Measurements from ENCODE around the gene HSD3B2. TPM values are rescaled to one million over a fixed set of nuclear protein-coding genes. Genes with fewer than 3 reads are reported as not detected.
"Not testable (repeated sequence)": the region's sequence is repeated elsewhere in the genome, so short reads cannot be mapped to it uniquely, and the experiment has no call there.

The HSD3B2 gene
- total and polyA plus RNA-seq, 12 donors: 0.04 TPM; not detected in 11

DNA sequence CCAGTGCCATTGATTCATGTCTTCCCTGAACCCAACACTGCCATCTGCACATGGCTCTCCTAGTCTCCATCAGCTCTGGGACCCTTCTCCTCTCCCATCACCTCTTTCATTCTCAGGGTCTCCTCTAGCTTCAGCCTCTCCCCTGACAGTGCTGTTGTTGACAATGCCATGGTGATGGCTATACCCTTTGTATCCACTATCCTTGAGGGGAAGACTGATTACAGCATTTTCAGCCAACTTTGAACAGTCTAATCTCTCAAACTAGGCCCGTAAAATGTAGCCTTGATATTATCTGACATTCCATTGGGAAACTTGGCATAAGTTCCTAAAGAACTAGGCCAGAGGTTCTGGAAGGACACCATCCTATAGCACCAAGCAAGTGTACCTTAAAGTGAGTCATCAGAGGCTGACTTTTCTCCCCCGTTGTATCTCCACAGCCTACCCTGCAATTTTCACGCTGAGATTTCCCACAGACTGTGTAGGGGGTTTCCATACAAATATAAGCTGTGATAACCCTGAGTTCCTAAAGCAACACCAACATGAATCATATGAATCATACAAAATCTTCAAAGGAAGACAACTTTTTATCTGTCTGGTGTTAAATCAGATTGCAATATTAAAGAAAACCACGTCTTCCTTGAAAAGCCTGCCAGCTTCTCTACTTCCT is 40.6 kb upstream of the HSD3B2 start:
- no peak overlapping the region for H3K4me3 ChIP-seq
- intact Hi-C loops (cut with DNase I): loop anchor here in 1 of 10 donors (2.0 kb wide), 1 partner anchor 338 kb away; no protein-coding TSS in a partner anchor
- no peak overlapping the region for H3K27ac ChIP-seq
- 36 to 50% methylated on average over 4 of the region's 4 CpGs for WGBS, 2 donors
- TF ChIP-seq, protein P1, sequence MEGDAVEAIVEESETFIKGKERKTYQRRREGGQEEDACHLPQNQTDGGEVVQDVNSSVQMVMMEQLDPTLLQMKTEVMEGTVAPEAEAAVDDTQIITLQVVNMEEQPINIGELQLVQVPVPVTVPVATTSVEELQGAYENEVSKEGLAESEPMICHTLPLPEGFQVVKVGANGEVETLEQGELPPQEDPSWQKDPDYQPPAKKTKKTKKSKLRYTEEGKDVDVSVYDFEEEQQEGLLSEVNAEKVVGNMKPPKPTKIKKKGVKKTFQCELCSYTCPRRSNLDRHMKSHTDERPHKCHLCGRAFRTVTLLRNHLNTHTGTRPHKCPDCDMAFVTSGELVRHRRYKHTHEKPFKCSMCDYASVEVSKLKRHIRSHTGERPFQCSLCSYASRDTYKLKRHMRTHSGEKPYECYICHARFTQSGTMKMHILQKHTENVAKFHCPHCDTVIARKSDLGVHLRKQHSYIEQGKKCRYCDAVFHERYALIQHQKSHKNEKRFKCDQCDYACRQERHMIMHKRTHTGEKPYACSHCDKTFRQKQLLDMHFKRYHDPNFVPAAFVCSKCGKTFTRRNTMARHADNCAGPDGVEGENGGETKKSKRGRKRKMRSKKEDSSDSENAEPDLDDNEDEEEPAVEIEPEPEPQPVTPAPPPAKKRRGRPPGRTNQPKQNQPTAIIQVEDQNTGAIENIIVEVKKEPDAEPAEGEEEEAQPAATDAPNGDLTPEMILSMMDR (IDR thresholded peaks at IDR 0.05): no peak
- ATAC-seq: no peak
- H3K9me3 ChIP-seq: no peaks in the 10 kb centered on the region
- no peaks in the 10 kb centered on the region for H3K36me3 ChIP-seq
- peaks cover 0 to 7% (median 0%) of the 10 kb centered on the region in 7 donors for H3K27me3 ChIP-seq
- H3K4me1 ChIP-seq: no peaks in the 10 kb centered on the region
- no peak for DNase-seq

DNA sequence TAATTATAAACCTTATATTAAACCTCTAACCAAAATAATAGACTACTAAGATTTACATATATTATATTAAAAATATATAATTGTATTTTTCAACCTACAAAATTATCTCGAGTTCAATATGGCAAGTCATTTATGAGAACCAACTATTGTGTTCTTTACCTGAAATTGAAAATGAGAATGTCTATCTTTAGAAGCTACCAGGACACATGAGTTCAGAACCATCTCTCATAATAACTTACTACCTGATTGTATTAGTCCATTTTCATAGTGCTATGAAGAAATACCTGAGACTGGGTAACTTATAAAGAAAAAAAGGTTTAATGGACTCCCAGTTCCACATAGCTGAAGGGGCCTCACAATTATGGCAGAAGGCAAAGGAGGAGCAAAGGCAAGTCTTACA is 39.6 kb upstream of the HSD3B2 start:
- DNase-seq (no peak), ATAC-seq (no peak)
- TF ChIP-seq, protein P1 (IDR thresholded peaks at IDR 0.05): no peak
- H3K9me3 ChIP-seq: no peaks in the 10 kb centered on the region
- H3K36me3 ChIP-seq: no peaks in the 10 kb centered on the region
- intact Hi-C loops (cut with DNase I): loop anchor here in 1 of 10 donors (2.0 kb wide), 1 partner anchor 337 kb away; no protein-coding TSS in a partner anchor
- H3K4me3 ChIP-seq: no peak overlapping the region
- WGBS, 2 donors: 84 to 93% methylated on average over 1 of the region's 1 CpG
- no peak overlapping the region for H3K27ac ChIP-seq
- peaks cover 0 to 11% (median 0%) of the 10 kb centered on the region in 7 donors for H3K27me3 ChIP-seq
- H3K4me1 ChIP-seq: no peaks in the 10 kb centered on the region

DNA sequence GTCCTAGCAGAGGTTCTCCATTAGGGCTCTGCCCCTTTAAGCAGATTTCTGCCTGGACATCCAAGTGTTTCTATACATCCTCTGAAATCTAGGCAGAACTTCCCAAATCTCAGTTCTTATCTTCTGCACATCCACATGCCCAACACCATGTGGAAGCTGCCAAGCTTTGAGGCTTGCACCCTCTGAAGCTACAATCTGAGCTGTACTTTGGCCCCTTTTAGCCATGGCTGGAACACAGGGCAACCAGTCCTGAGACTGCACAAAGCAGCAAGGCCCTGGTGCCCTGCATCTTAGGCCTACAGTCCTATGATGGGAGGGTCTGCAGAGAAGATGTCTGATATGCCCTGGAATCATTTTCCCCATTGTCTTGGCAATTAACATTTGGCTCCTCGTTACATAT is 38.4 kb upstream of the HSD3B2 start:
- no peak for ATAC-seq
- intact Hi-C loops (cut with DNase I): no loop called here

DNA sequence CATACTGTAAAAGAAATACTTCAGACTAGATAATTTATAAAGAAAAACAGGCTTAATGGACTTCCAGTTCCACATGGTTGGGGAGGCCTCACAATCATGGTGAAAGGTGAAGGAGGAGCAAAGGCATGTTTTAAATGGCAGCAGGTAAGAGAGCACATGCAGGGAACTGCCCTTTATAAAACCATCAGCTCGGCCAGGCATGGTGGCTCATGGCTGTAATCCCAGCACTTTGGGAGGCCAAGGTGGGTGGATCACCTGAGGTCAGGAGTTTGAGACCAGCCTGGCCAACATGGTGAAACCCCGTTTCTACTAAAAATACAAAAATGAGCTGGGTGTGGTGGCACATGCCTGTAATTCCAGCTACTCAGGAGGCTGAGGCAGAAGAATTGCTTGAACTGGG is 37.4 kb upstream of the HSD3B2 start:
- WGBS, 2 donors: 80 to 86% methylated on average over 2 of the region's 2 CpGs
- H3K9me3 ChIP-seq; H3K4me1 ChIP-seq; H3K4me3 ChIP-seq; DNase-seq; ATAC-seq; H3K36me3 ChIP-seq; intact Hi-C loops (cut with DNase I); H3K27ac ChIP-seq: not testable (repeated sequence)
- H3K27me3 ChIP-seq: peaks cover 0 to 11% (median 0%) of the 10 kb centered on the region in 7 donors

More for the DNA sequence above, 38.4 kb upstream of the HSD3B2 start:
- TF ChIP-seq, protein P1 (IDR thresholded peaks at IDR 0.05): no peak
- no peak overlapping the region for H3K27ac ChIP-seq
- H3K4me3 ChIP-seq: no peak overlapping the region
- H3K27me3 ChIP-seq: peaks cover 0 to 11% (median 0%) of the 10 kb centered on the region in 7 donors
- H3K4me1 ChIP-seq: no peaks in the 10 kb centered on the region
- no peak for DNase-seq
- 74 to 85% methylated on average over 1 of the region's 1 CpG for WGBS, 2 donors
- H3K9me3 ChIP-seq: no peaks in the 10 kb centered on the region
- no peaks in the 10 kb centered on the region for H3K36me3 ChIP-seq

DNA sequence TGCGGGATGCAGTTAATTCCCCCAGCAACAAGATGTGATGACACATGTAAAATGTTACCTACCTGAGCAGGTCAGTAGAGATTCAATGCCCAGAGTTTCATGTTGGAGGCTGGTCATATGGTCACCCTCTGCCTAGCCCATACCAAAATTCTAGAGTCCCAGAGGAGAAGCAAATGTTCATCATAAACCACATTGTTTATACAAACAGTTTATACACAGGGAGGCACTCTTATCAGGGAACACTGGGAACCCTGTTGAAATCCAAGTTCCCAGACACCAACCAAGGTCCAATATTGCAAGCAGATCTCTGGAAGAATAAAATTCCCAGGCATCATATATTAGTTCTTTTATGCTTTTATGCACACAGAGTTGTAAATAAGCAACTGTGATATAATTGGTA is 35.8 kb upstream of the HSD3B2 start:
- Histone ChIP-seq H3K27ac (no peak overlapping the region), H3K36me3 (no peaks in the 10 kb centered on the region), H3K4me1 (no peaks in the 10 kb centered on the region), H3K9me3 (no peaks in the 10 kb centered on the region), H3K27me3 (peaks cover 0 to 11% (median 0%) of the 10 kb centered on the region in 7 donors), H3K4me3 (no peak overlapping the region)
- DNase-seq (no peak), ATAC-seq (no peak)
- intact Hi-C loops (cut with DNase I): no loop called here
- TF ChIP-seq, protein P1 (IDR thresholded peaks at IDR 0.05): no peak
- 95 to 96% methylated on average over 1 of the region's 1 CpG for WGBS, 2 donors

Data from heart right ventricle (tissue), 16 donors.